Endodermal cell (in vitro differentiated cells): ENCODE data around the gene RAD9A. TPM values are rescaled to one million over a fixed set of nuclear protein-coding genes. Genes with fewer than 3 reads are reported as not detected.

Source experiments
- DNase-seq: peaks from one replicate; pipeline ENCODE4 v3.0.0-alpha.2; 2017
- H3K27ac ChIP-seq: 2 replicates; pipeline ENCODE4 v1.5.1; 2013; ENCODE audit warnings: mild to moderate bottlenecking, low read depth, low read length, moderate library complexity
- H3K27me3 ChIP-seq: 2 replicates; pipeline ENCODE4 v1.6.1; 2013; ENCODE audit warnings: mild to moderate bottlenecking, low read length, moderate library complexity; ENCODE audit not compliant: insufficient read depth, control insufficient read depth, poor library complexity, severe bottlenecking
- H3K36me3 ChIP-seq: 2 replicates; pipeline ENCODE4 v1.7.0; 2013; ENCODE audit warnings: mild to moderate bottlenecking, low read length, moderate library complexity; ENCODE audit not compliant: control insufficient read depth, insufficient read depth
- H3K4me1 ChIP-seq: one replicate; pipeline ENCODE4 v1.7.0; 2013; ENCODE audit warnings: low read length; ENCODE audit not compliant: control insufficient read depth, insufficient read depth
- H3K4me3 ChIP-seq: 2 replicates; pipeline ENCODE4 v1.5.1; 2013; ENCODE audit warnings: mild to moderate bottlenecking, low read length, moderate library complexity
- H3K9ac ChIP-seq: 2 replicates; pipeline ENCODE4 v1.6.1; 2013; ENCODE audit warnings: mild to moderate bottlenecking, low read length, moderate library complexity; ENCODE audit not compliant: poor library complexity, severe bottlenecking; ENCODE audit errors: extremely low read depth
- H3K9me3 ChIP-seq: 2 replicates; pipeline ENCODE4 v1.6.1; 2013; ENCODE audit warnings: mild to moderate bottlenecking, low read length, moderate library complexity; ENCODE audit not compliant: control insufficient read depth
- H3K27ac Mint-ChIP-seq: 2 replicates; pipeline ENCODE4 v1.8.0; 2020; ENCODE audit warnings: mixed read lengths
- H3K27me3 Mint-ChIP-seq: 2 replicates; pipeline ENCODE4 v1.8.0; 2021; ENCODE audit warnings: mild to moderate bottlenecking, mixed read lengths; ENCODE audit not compliant: insufficient read depth
- H3K36me3 Mint-ChIP-seq: 2 replicates; pipeline ENCODE4 v1.8.0; 2020; ENCODE audit warnings: low read depth, mixed read lengths
- H3K4me1 Mint-ChIP-seq: 2 replicates; pipeline ENCODE4 v1.8.0; 2020; ENCODE audit warnings: mixed read lengths
- H3K4me3 Mint-ChIP-seq: 2 replicates; pipeline ENCODE4 v1.8.0; 2020; ENCODE audit warnings: mild to moderate bottlenecking, moderate library complexity, mixed read lengths
- H3K9me3 Mint-ChIP-seq: 2 replicates; pipeline ENCODE4 v1.8.0; 2020; ENCODE audit warnings: mild to moderate bottlenecking, mixed read lengths
- CTCF ChIP-seq: fragments of 200-600 bp; sonication (generic); conservative IDR thresholded peaks from 2 replicates; pipeline ENCODE4 v1.5.0; 2021; ENCODE audit warnings: antibody characterized with exemption, mild to moderate bottlenecking
- WGBS, 2 experiments: methylation state at CpG; one replicate each; pipeline versions ENCODE4 v1.1.5 to v1.1.7; 2013; ENCODE audit warnings: missing lambda C conversion rate in 2 of 2, mixed read lengths in 1 of 2; ENCODE audit not compliant: insufficient coverage in 1 of 2, insufficient read length in 1 of 2; 5-methylcytosine and 5-hydroxymethylcytosine counted together
- total RNA-seq, 2 donors: library from RNA; stranded (reverse); fragmentation: NEBNext Ultra II Directional in 1 of 2; extraction: Animal tissue kit (Norgen Biotek cat#: 25700) in 1 of 2; gene quantifications; 2 replicates in 1 of 2; 3 replicates in 1 of 2; pipeline ENCODE4 v1.2.1, GENCODE V29; 2021

RAD9A gene
- total RNA-seq, 2 donors from 2014 or later = 28.3 to 41.4 TPM

- peak within 1 kb of the TSS; percentile 69 for H3K9ac ChIP-seq
- no peak within 1 kb of the TSS for H3K27ac ChIP-seq
- peaks cover 30% of the 10 kb centered on the region for H3K4me1 ChIP-seq
- no peaks in the 10 kb centered on the region for H3K36me3 ChIP-seq
- peak within 1 kb of the TSS; percentile 81 for H3K4me3 ChIP-seq
- Mint-ChIP-seq H3K36me3 (no peaks in the 10 kb centered on the region), H3K4me1 (peaks cover 44% of the 10 kb centered on the region), H3K4me3 (peak within 1 kb of the TSS; percentile 76), H3K27me3 (peaks cover 59% of the 10 kb centered on the region), H3K27ac (peak within 1 kb of the TSS; percentile 92), H3K9me3 (no peaks in the 10 kb centered on the region)
- H3K9me3 ChIP-seq = no peaks in the 10 kb centered on the region
- no peak for TF ChIP-seq CTCF
- 0% methylated on average over 7 to 76 of the region's 76 CpGs for WGBS, 2 experiments
- DNase-seq = peak; percentile 88
- no peaks in the 10 kb centered on the region for H3K27me3 ChIP-seq
These were observed 18.7 kb upstream of the RAD9A start, which contains the start of gene CLCF1 for GRCh38 chr11:67372993-67373647. TSS of gene CLCF1 (minus strand) at chr11:67373598. CDS start at chr11:67373539, 59 bp downstream.

- no peaks in the 10 kb centered on the region for H3K27me3 ChIP-seq
- Mint-ChIP-seq H3K4me1 (peaks cover 44% of the 10 kb centered on the region), H3K36me3 (no peaks in the 10 kb centered on the region), H3K27ac (peak overlapping the region; percentile 92), H3K27me3 (peaks cover 60% of the 10 kb centered on the region), H3K9me3 (no peaks in the 10 kb centered on the region), H3K4me3 (peak overlapping the region; percentile 76)
- H3K9me3 ChIP-seq = no peaks in the 10 kb centered on the region
- H3K4me1 ChIP-seq = peaks cover 30% of the 10 kb centered on the region
- TF ChIP-seq CTCF = peak; percentile 70
- WGBS, 2 experiments = 10 to 14% methylated on average over 5 to 36 of the region's 40 CpGs
- H3K27ac ChIP-seq = no peak overlapping the region
- DNase-seq = peak; percentile 94
- H3K36me3 ChIP-seq = no peaks in the 10 kb centered on the region
- peak overlapping the region; percentile 81 for H3K4me3 ChIP-seq
- H3K9ac ChIP-seq = peak overlapping the region; percentile 69
These were observed 17.9 kb upstream of the RAD9A start for GRCh38 chr11:67373648-67374570.

- peak overlapping the region; percentile 92 for H3K27ac Mint-ChIP-seq
- peaks cover 57% of the 10 kb centered on the region for H3K27me3 Mint-ChIP-seq
- no peaks in the 10 kb centered on the region for H3K9me3 Mint-ChIP-seq
These were observed 17.1 kb upstream of the RAD9A start for GRCh38 chr11:67374571-67375281.

More at GRCh38 chr11:67374571-67375281, 17.1 kb upstream of the RAD9A start:
- peaks cover 30% of the 10 kb centered on the region for H3K4me1 ChIP-seq
- H3K9me3 ChIP-seq = no peaks in the 10 kb centered on the region
- peak; percentile 65 for DNase-seq
- Mint-ChIP-seq H3K4me1 (peaks cover 43% of the 10 kb centered on the region), H3K4me3 (peak overlapping the region; percentile 76), H3K36me3 (no peaks in the 10 kb centered on the region)
- peak overlapping the region; percentile 81 for H3K4me3 ChIP-seq
- no peaks in the 10 kb centered on the region for H3K36me3 ChIP-seq
- no peak for TF ChIP-seq CTCF
- H3K27me3 ChIP-seq = no peaks in the 10 kb centered on the region
- H3K9ac ChIP-seq = peak overlapping the region; percentile 69
- H3K27ac ChIP-seq = no peak overlapping the region
- WGBS, 2 experiments = 33% methylated on average over 5 of the region's 9 CpGs; no CpG with 5 or more reads in 1 of the 2 experiments
